Upper lobe of left lung (tissue), 4 donors: ENCODE data around the gene STAG3.

Experiments used
- CTCF ChIP-seq, 6 experiments: fragments of 450-650 bp in 4 of 6; fragments of 200-600 bp in 2 of 6; sonication (generic) in 2 of 6; IDR thresholded peaks; one replicate each; pipeline ENCODE4 v1.5.1; 2016 to 2019; ENCODE audit warnings: antibody characterized with exemption in 6 of 6
- EP300 ChIP-seq, 4 donors: sonication (generic); formaldehyde crosslinking; IDR thresholded peaks; one replicate each; pipeline ENCODE4 v1.5.1; 2017; ENCODE audit warnings: antibody characterized with exemption in 4 of 4, control low read depth in 2 of 4
- POLR2A ChIP-seq, 4 donors: fragments of 450-650 bp; IDR thresholded peaks; one replicate each; pipeline ENCODE4 v1.5.1; 2016 to 2017; ENCODE audit warnings: antibody characterized with exemption in 4 of 4, mild to moderate bottlenecking in 2 of 4
- POLR2AphosphoS5 ChIP-seq, 2 donors: sonication (generic); formaldehyde crosslinking; IDR thresholded peaks; one replicate each; pipeline ENCODE4 v1.5.1; 2017; ENCODE audit warnings: antibody characterized with exemption in 2 of 2

- TF ChIP-seq CTCF (IDR thresholded peaks at IDR 0.05): no peak
- no peak for TF ChIP-seq POLR2A (IDR thresholded peaks at IDR 0.05)
- TF ChIP-seq POLR2AphosphoS5 (IDR thresholded peaks at IDR 0.05): no peak
- no peak for TF ChIP-seq EP300 (IDR thresholded peaks at IDR 0.05)
Observed at GRCh38 chr7:100167912-100168323, 9.8 kb upstream of the STAG3 start.
